GM10248 (cell line): Measurements from ENCODE around the gene LRRK1.

Source experiments
- CTCF ChIA-PET: fragments of 300-600 bp; sonication (Branson Sonifier 250); formaldehyde crosslinking; extraction: SDS; loops from one replicate; lab custom pipeline; 2021; ENCODE audit warnings: antibody characterized with exemption; lab: Yijun Ruan, JAX
- POLR2A ChIA-PET: fragments of 350-650 bp; sonication (Branson Sonifier 250); formaldehyde crosslinking; extraction: SDS; loops from one replicate; lab custom pipeline; 2020; ENCODE audit warnings: antibody characterized with exemption; lab: Yijun Ruan, JAX
- DNase-seq: peaks from one replicate; pipeline ENCODE4 v3.0.0; 2012; ENCODE audit errors: extremely low spot score
- TF ChIP-seq, protein P1 (sequence below): IDR thresholded peaks from 2 replicates; pipeline ENCODE4 v1.5.1; 2012; ENCODE audit warnings: mild to moderate bottlenecking, low read depth; ENCODE audit errors: extremely low read depth, missing control alignments, control extremely low read depth

The LRRK1 gene

GRCh38 chr15:101099183-101099582 is 180.0 kb downstream of the LRRK1 start:
- ChIA-PET CTCF (interaction anchor here (1.0 kb wide), 1 partner anchor 181 kb away, joined by 3 read pairs; no protein-coding TSS in a partner anchor), POLR2A (no interaction called here)
- DNase-seq, result no peak
- TF ChIP-seq, protein P1, sequence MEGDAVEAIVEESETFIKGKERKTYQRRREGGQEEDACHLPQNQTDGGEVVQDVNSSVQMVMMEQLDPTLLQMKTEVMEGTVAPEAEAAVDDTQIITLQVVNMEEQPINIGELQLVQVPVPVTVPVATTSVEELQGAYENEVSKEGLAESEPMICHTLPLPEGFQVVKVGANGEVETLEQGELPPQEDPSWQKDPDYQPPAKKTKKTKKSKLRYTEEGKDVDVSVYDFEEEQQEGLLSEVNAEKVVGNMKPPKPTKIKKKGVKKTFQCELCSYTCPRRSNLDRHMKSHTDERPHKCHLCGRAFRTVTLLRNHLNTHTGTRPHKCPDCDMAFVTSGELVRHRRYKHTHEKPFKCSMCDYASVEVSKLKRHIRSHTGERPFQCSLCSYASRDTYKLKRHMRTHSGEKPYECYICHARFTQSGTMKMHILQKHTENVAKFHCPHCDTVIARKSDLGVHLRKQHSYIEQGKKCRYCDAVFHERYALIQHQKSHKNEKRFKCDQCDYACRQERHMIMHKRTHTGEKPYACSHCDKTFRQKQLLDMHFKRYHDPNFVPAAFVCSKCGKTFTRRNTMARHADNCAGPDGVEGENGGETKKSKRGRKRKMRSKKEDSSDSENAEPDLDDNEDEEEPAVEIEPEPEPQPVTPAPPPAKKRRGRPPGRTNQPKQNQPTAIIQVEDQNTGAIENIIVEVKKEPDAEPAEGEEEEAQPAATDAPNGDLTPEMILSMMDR, result no peak

- TF ChIP-seq, protein P1, result no peak
- no peak for DNase-seq
- CTCF ChIA-PET, result interaction anchor here (0.9 to 1.7 kb wide), 4 partner anchors 10 to 182 kb away, joined by 3 to 4 read pairs (median 4); partner anchors contain the start of gene CHSY1
- POLR2A ChIA-PET, result no interaction called here
Observed at GRCh38 chr15:101100118-101100517, 181.0 kb downstream of the LRRK1 start.

DNA sequence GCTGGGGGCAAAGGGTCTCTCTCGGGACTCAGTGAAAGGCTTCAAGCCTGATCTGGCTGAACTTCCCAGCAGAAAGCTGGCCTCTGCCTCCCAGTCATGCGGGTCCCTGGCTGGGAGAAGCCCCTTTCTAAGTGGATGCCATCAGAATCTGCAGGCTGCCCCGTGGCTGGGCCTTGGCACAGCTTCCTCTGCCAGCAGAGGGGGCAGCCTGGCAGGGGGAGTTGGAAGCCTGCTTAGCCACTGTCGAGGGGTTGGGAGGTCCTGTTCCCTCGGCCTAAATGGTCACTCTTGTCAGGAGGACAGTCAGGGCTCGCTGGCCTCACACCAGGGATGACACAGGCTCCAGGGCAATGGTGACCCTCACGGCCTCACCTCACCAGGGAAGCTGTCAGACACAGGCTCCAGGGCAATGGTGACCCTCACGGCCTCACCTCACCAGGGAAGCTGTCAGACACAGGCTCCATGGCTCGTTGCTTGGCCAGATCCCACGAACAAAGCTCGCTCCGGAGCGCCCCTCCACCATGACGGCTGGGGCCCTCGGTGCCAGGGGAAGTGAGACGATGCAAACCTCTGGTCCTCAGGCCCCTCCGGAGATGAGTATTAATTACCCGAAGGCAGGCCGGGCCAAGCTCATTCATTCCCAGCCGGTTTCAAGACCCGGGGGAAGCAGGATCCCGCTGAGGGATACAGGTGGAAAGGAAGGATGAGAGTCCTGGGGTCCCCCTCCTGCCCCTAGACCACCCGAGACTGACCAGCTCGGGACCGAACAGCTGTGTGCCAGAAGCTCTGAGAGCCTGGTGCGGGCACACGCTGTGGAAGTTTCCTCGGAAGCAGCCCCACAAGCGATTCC is 181.7 kb downstream of the LRRK1 start:
- ChIA-PET CTCF (interaction anchor here (0.8 to 1.7 kb wide), 6 partner anchors 11 to 194 kb away, joined by 3 to 5 read pairs (median 4); partner anchors contain the start of genes CHSY1 and SNRPA1), POLR2A (no interaction called here)
- DNase-seq, result no peak
- TF ChIP-seq, protein P1, result no peak

- DNase-seq, result no peak
- ChIA-PET CTCF (interaction anchor here (1.2 to 1.4 kb wide), 3 partner anchors 10 to 157 kb away, joined by 4 to 5 read pairs (median 4); no protein-coding TSS in a partner anchor), POLR2A (no interaction called here)
- TF ChIP-seq, protein P1, result no peak
Observed at GRCh38 chr15:101101676-101102075, 182.5 kb downstream of the LRRK1 start.

- no peak for DNase-seq
- ChIA-PET CTCF (no interaction called here), POLR2A (no interaction called here)
- TF ChIP-seq, protein P1, result no peak
Observed at GRCh38 chr15:101102746-101103145, 183.6 kb downstream of the LRRK1 start.

DNA sequence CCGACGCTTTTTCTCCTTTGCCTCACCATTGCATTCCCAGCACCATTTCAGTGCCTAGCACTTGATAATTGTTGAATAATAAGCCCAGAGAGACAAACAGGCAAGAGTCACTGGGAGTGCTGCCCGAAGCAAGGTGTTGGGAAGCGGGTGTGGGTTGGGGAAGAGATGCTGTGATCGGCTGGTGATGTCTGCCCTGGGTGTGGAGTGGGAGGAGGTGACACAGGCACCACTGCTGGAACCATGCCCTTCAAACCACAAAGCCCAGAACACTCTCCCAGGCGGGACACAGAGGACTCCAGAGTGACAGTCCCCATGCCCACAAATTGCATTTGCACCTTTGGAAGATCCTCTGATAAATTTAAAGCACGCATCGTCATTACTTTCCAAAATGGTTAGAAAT is 184.4 kb downstream of the LRRK1 start:
- TF ChIP-seq, protein P1, result no peak
- ChIA-PET CTCF (no interaction called here), POLR2A (no interaction called here)
- DNase-seq, result no peak
